A673 (cell line): ENCODE data around the gene KCNQ1. TPM values are rescaled to one million over a fixed set of nuclear protein-coding genes. Genes with fewer than 3 reads are reported as not detected.

Source experiments
- BruUV-seq: library from RNA; stranded (reverse); fragments of 400-500 nt; replicated peaks from 2 replicates; lab custom pipeline; 2021; lab: Mats Ljungman, UMichigan
- CTCF ChIA-PET: fragments of 300-600 bp; sonication (Branson Sonifier 250); formaldehyde crosslinking; loops from one replicate; lab custom pipeline; 2022; ENCODE audit warnings: antibody characterized with exemption; lab: Charles Lee
- POLR2A ChIA-PET: fragments of 300-600 bp; sonication (Branson Sonifier 250); formaldehyde crosslinking; loops from one replicate; lab custom pipeline; 2022; ENCODE audit warnings: antibody characterized with exemption; ENCODE audit not compliant: low non-redundant PET; lab: Charles Lee
- DNase-seq: peaks from one replicate; pipeline ENCODE4 v3.0.0-alpha.2; 2015; ENCODE audit warnings: low spot score
- H3K27ac ChIP-seq: fragments of 200-600 bp; sonication (generic); 2 replicates; pipeline ENCODE4 v1.5.1; 2016; ENCODE audit warnings: mixed run types, low read depth, mild to moderate bottlenecking, mixed read lengths, antibody characterized with exemption, low read length; ENCODE audit not compliant: poor library complexity, severe bottlenecking
- H3K27me3 ChIP-seq: fragments of 200-600 bp; sonication (generic); replicated peaks from 2 replicates; pipeline ENCODE4 v1.6.1; 2017; ENCODE audit warnings: mixed run types, low read depth, mild to moderate bottlenecking, mixed read lengths, antibody characterized with exemption, low read length; ENCODE audit not compliant: insufficient read depth, poor library complexity
- H3K36me3 ChIP-seq: fragments of 200-600 bp; sonication (generic); 2 replicates; pipeline ENCODE4 v1.6.1; 2016; ENCODE audit warnings: mixed run types, mild to moderate bottlenecking, mixed read lengths, antibody characterized with exemption, low read length; ENCODE audit not compliant: insufficient read depth, poor library complexity, severe bottlenecking
- H3K4me1 ChIP-seq: fragments of 200-600 bp; sonication (generic); 2 replicates; pipeline ENCODE4 v1.6.1; 2017; ENCODE audit warnings: mixed run types, mild to moderate bottlenecking, mixed read lengths, antibody characterized with exemption, low read length; ENCODE audit not compliant: insufficient read depth, poor library complexity, severe bottlenecking
- H3K4me3 ChIP-seq: fragments of 200-600 bp; sonication (generic); 2 replicates; pipeline ENCODE4 v1.5.1; 2016; ENCODE audit warnings: low read depth, mixed run types, mild to moderate bottlenecking, mixed read lengths, low read length; ENCODE audit not compliant: poor library complexity, severe bottlenecking
- H3K9me3 ChIP-seq: fragments of 200-600 bp; sonication (generic); 2 replicates; pipeline ENCODE4 v1.6.1; 2016; ENCODE audit warnings: mixed run types, low read depth, mild to moderate bottlenecking, mixed read lengths, antibody characterized with exemption, low read length; ENCODE audit not compliant: poor library complexity, severe bottlenecking
- CTCF ChIP-seq: fragments of 300-800, 200-600 bp; sonication (generic); conservative IDR thresholded peaks from 2 replicates; pipeline ENCODE4 v1.5.1; 2017; ENCODE audit warnings: low read depth, mild to moderate bottlenecking, antibody characterized with exemption, low read length, moderate library complexity, mixed read lengths
- EZH2 ChIP-seq: fragments of 200-600 bp; sonication (generic); IDR thresholded peaks from 2 replicates; pipeline ENCODE4 v1.6.1; 2017; ENCODE audit warnings: borderline replicate concordance, low read depth, mild to moderate bottlenecking, mixed read lengths, antibody characterized with exemption, low read length; ENCODE audit not compliant: poor library complexity, severe bottlenecking
- intact Hi-C: fragments of 100-400 bp; cut with micrococcal nuclease; formaldehyde crosslinking; loops from one replicate; pipeline ENCODE4 v1.10.0; 2022; ENCODE audit not compliant: unreplicated experiment
- total RNA-seq: library from RNA; stranded (reverse); gene quantifications from 2 replicates; pipeline ENCODE4 v1.2.3, GENCODE V29; 2021

KCNQ1 gene
- total RNA-seq, 1 experiment from 2014 or later, result not detected

- CTCF ChIA-PET, result no interaction called here
- no peak for DNase-seq
- POLR2A ChIA-PET, result no interaction called here
- Histone ChIP-seq H3K4me3 (no peak overlapping the region), H3K9me3 (no peaks in the 10 kb centered on the region), H3K36me3 (no peaks in the 10 kb centered on the region), H3K27me3 (peaks cover 33% of the 10 kb centered on the region), H3K27ac (no peak overlapping the region), H3K4me1 (no peaks in the 10 kb centered on the region)
- intact Hi-C loops, result no loop called here
- no TSS peak for BruUV-seq
- TF ChIP-seq EZH2 (peak; percentile 35), CTCF (no peak)
Observed at GRCh38 chr11:2445746-2446551, 1.1 kb downstream of the KCNQ1 start.

- peaks cover 33% of the 10 kb centered on the region for H3K27me3 ChIP-seq
- no TSS peak for BruUV-seq
- DNase-seq, result no peak
- TF ChIP-seq CTCF (no peak), EZH2 (no peak)
- intact Hi-C loops, result no loop called here
- no peaks in the 10 kb centered on the region for H3K9me3 ChIP-seq
- no peaks in the 10 kb centered on the region for H3K4me1 ChIP-seq
- ChIA-PET CTCF (no interaction called here), POLR2A (no interaction called here)
- H3K36me3 ChIP-seq, result no peaks in the 10 kb centered on the region
- H3K27ac ChIP-seq, result no peak overlapping the region
- H3K4me3 ChIP-seq, result no peak overlapping the region
Observed at GRCh38 chr11:2446590-2447252, 1.9 kb downstream of the KCNQ1 start.

GRCh38 chr11:2447253-2447950 is 2.6 kb downstream of the KCNQ1 start:
- CTCF ChIA-PET, result no interaction called here
- intact Hi-C loops, result no loop called here
- Histone ChIP-seq H3K4me3 (no peak overlapping the region), H3K27ac (no peak overlapping the region), H3K36me3 (no peaks in the 10 kb centered on the region), H3K9me3 (no peaks in the 10 kb centered on the region), H3K27me3 (peaks cover 34% of the 10 kb centered on the region), H3K4me1 (no peaks in the 10 kb centered on the region)
- no TSS peak for BruUV-seq
- POLR2A ChIA-PET, result no interaction called here
- TF ChIP-seq CTCF, result no peak
- TF ChIP-seq EZH2, result no peak
- DNase-seq, result no peak
